ENCODE data around the gene UNKL. TPM values are rescaled to one million over a fixed set of nuclear protein-coding genes. Genes with fewer than 3 reads are reported as not detected.
A peak's percentile ranks its signal among the peaks of the same experiment; 100 is the strongest.

UNKL gene
- total RNA-seq, 1 experiment from 2014 or later = 4.8 TPM

GRCh38 chr16:1375741-1376410, 38.6 kb downstream of the UNKL start:
- no peak for DNase-seq (ENCODE audit: low read depth)

- DNase-seq (ENCODE audit: low read depth) = no peak
Observed at GRCh38 chr16:1375298-1375640, 39.2 kb downstream of the UNKL start.

GRCh38 chr16:1374418-1375297, 39.8 kb downstream of the UNKL start:
- no peak for DNase-seq (ENCODE audit: low read depth)

- no peak for DNase-seq (ENCODE audit: low read depth)
Observed at GRCh38 chr16:1372292-1372950, 42.1 kb downstream of the UNKL start.

GRCh38 chr16:1371054-1371978, 43.2 kb downstream of the UNKL start:
- DNase-seq (ENCODE audit: low read depth) = no peak

GRCh38 chr16:1367486-1368174, 46.9 kb downstream of the UNKL start:
- no peak for DNase-seq (ENCODE audit: low read depth)

- DNase-seq (ENCODE audit: low read depth) = no peak
Observed at GRCh38 chr16:1366712-1367299, 47.7 kb downstream of the UNKL start.

GRCh38 chr16:1366060-1366711, 48.3 kb downstream of the UNKL start:
- DNase-seq (ENCODE audit: low read depth) = no peak

GRCh38 chr16:1364510-1364909, 50.0 kb downstream of the UNKL start:
- no peak for DNase-seq (ENCODE audit: low read depth)

GRCh38 chr16:1363501-1364041, 50.9 kb downstream of the UNKL start:
- DNase-seq (ENCODE audit: low read depth) = peak; percentile 32

GRCh38 chr16:1362807-1363206, 51.7 kb downstream of the UNKL start:
- DNase-seq (ENCODE audit: low read depth) = no peak

- no peak for DNase-seq (ENCODE audit: low read depth)
Observed at GRCh38 chr16:1361685-1362360, 52.7 kb downstream of the UNKL start.

GRCh38 chr16:1357906-1358566, 56.5 kb downstream of the UNKL start:
- peak; percentile 60 for DNase-seq (ENCODE audit: low read depth)

- no peak for DNase-seq (ENCODE audit: low read depth)
Observed at GRCh38 chr16:1356061-1356900, 58.2 kb downstream of the UNKL start.

- DNase-seq (ENCODE audit: low read depth) = no peak
Observed at GRCh38 chr16:1355591-1355990, 58.9 kb downstream of the UNKL start.

GRCh38 chr16:1354815-1355540, 59.5 kb downstream of the UNKL start:
- no peak for DNase-seq (ENCODE audit: low read depth)
